ENCODE results near the gene CCDC124.

CCDC124 gene

GRCh38 chr19:17972230-17972629 lies 39.4 kb downstream of the CCDC124 start:
- Histone ChIP-seq H3K36me3 (replicated peaks; ENCODE audit: low read depth, low read length) (no peaks in the 10 kb centered on the region), H3K4me2 (ENCODE audit: low read length) (no peak overlapping the region), H3K9ac (ENCODE audit: low read length) (no peak overlapping the region), H3K4me3 (ENCODE audit: low read length) (no peak overlapping the region), H3K27ac (ENCODE audit: low read length) (no peak overlapping the region), H3K79me2 (ENCODE audit: low read length) (no peaks in the 10 kb centered on the region), H3K9me3 (ENCODE audit: insufficient read depth, low read length) (no peaks in the 10 kb centered on the region), H3K4me1 (ENCODE audit: low read length) (peaks cover 4% of the 10 kb centered on the region; the same call in 1 of the 2 replicates), H4K20me1 (ENCODE audit: insufficient read depth, low read length) (no peaks in the 10 kb centered on the region), H2AFZ (ENCODE audit: low read depth, low read length) (no peak overlapping the region), H3K27me3 (ENCODE audit: low read depth, low read length) (0 out of 2 replicates have a peak, but pooled peaks cover 8% of the 10 kb centered on the region)
- TF ChIP-seq EZH2phosphoT487 (IDR thresholded peaks at IDR 0.05; ENCODE audit: low read depth) (no peak), CTCF (IDR thresholded peaks at IDR 0.05; ENCODE audit: low read depth, low read length) (no peak)

GRCh38 chr19:17973759-17974158 lies 40.9 kb downstream of the CCDC124 start:
- Histone ChIP-seq H3K4me2 (ENCODE audit: low read length) (no peak overlapping the region), H3K36me3 (replicated peaks; ENCODE audit: low read depth, low read length) (no peaks in the 10 kb centered on the region), H3K4me3 (ENCODE audit: low read length) (no peak overlapping the region)

GRCh38 chr19:17974551-17974950 lies 41.7 kb downstream of the CCDC124 start:
- Histone ChIP-seq H3K9ac (ENCODE audit: low read length) (no peak overlapping the region), H3K4me2 (ENCODE audit: low read length) (no peak overlapping the region), H4K20me1 (ENCODE audit: insufficient read depth, low read length) (no peaks in the 10 kb centered on the region), H3K4me1 (ENCODE audit: low read length) (peaks cover 11% of the 10 kb centered on the region; the same call in 1 of the 2 replicates), H3K4me3 (ENCODE audit: low read length) (no peak overlapping the region), H3K36me3 (replicated peaks; ENCODE audit: low read depth, low read length) (no peaks in the 10 kb centered on the region), H3K27ac (ENCODE audit: low read length) (no peak overlapping the region), H3K9me3 (ENCODE audit: insufficient read depth, low read length) (no peaks in the 10 kb centered on the region), H3K79me2 (ENCODE audit: low read length) (no peaks in the 10 kb centered on the region), H3K27me3 (ENCODE audit: low read depth, low read length) (0 out of 2 replicates have a peak, but pooled peaks cover 8% of the 10 kb centered on the region), H2AFZ (ENCODE audit: low read depth, low read length) (no peak overlapping the region)
- no peak for TF ChIP-seq EZH2phosphoT487 (IDR thresholded peaks at IDR 0.05; ENCODE audit: low read depth)
- TF ChIP-seq CTCF (IDR thresholded peaks at IDR 0.05; ENCODE audit: low read depth, low read length), result no peak

More at GRCh38 chr19:17973759-17974158, 40.9 kb downstream of the CCDC124 start:
- Histone ChIP-seq H3K9me3 (ENCODE audit: insufficient read depth, low read length) (no peaks in the 10 kb centered on the region), H4K20me1 (ENCODE audit: insufficient read depth, low read length) (no peaks in the 10 kb centered on the region), H2AFZ (ENCODE audit: low read depth, low read length) (no peak overlapping the region), H3K79me2 (ENCODE audit: low read length) (no peaks in the 10 kb centered on the region), H3K27ac (ENCODE audit: low read length) (no peak overlapping the region), H3K4me1 (ENCODE audit: low read length) (peaks cover 9% of the 10 kb centered on the region; the same call in 1 of the 2 replicates), H3K9ac (ENCODE audit: low read length) (no peak overlapping the region), H3K27me3 (ENCODE audit: low read depth, low read length) (0 out of 2 replicates have a peak, but pooled peaks cover 8% of the 10 kb centered on the region)
- TF ChIP-seq CTCF (IDR thresholded peaks at IDR 0.05; ENCODE audit: low read depth, low read length) (no peak), EZH2phosphoT487 (IDR thresholded peaks at IDR 0.05; ENCODE audit: low read depth) (no peak)

- H3K27ac ChIP-seq (ENCODE audit: low read length), result no peak overlapping the region
- no peak overlapping the region for H2AFZ ChIP-seq (ENCODE audit: low read depth, low read length)
- no peak overlapping the region for H3K4me3 ChIP-seq (ENCODE audit: low read length)
- no peak overlapping the region for H3K9ac ChIP-seq (ENCODE audit: low read length)
- no peak for TF ChIP-seq CTCF (IDR thresholded peaks at IDR 0.05; ENCODE audit: low read depth, low read length)
- TF ChIP-seq EZH2phosphoT487 (IDR thresholded peaks at IDR 0.05; ENCODE audit: low read depth), result no peak
- H3K4me2 ChIP-seq (ENCODE audit: low read length), result no peak overlapping the region
- 0 out of 2 replicates have a peak, but pooled peaks cover 8% of the 10 kb centered on the region for H3K27me3 ChIP-seq (ENCODE audit: low read depth, low read length)
- no peaks in the 10 kb centered on the region for H3K9me3 ChIP-seq (ENCODE audit: insufficient read depth, low read length)
- no peaks in the 10 kb centered on the region for H3K79me2 ChIP-seq (ENCODE audit: low read length)
- H4K20me1 ChIP-seq (ENCODE audit: insufficient read depth, low read length), result no peaks in the 10 kb centered on the region
- peaks cover 15% of the 10 kb centered on the region; the same call in 1 of the 2 replicates for H3K4me1 ChIP-seq (ENCODE audit: low read length)
- no peaks in the 10 kb centered on the region for H3K36me3 ChIP-seq (replicated peaks; ENCODE audit: low read depth, low read length)
Observed at GRCh38 chr19:17975032-17975431, 42.2 kb downstream of the CCDC124 start.
